AG04450 (cell line): ENCODE measurements around the gene ATL3. TPM values are rescaled to one million over a fixed set of nuclear protein-coding genes. Genes with fewer than 3 reads are reported as not detected.
A peak's percentile ranks its signal among the peaks of the same experiment; 100 is the strongest.

Experiments
- CTCF ChIA-PET: fragments of 300-600, 350-600 bp; formaldehyde crosslinking; extraction: SDS; loops from one replicate; lab custom pipeline; 2022; ENCODE audit warnings: antibody characterized with exemption, inconsistent platforms; lab: Charles Lee
- POLR2A ChIA-PET: fragments of 350-600 bp; formaldehyde crosslinking; extraction: SDS; loops from one replicate; lab custom pipeline; 2021; ENCODE audit warnings: antibody characterized with exemption, inconsistent platforms; lab: Yijun Ruan, JAX
- DNase-seq: peaks from one replicate; pipeline ENCODE4 v3.0.0-alpha.2; 2011; ENCODE audit warnings: low read depth, low spot score
- H3K27ac ChIP-seq: one replicate; pipeline ENCODE4 v1.5.1; 2012; ENCODE audit warnings: low read depth, low read length, control low read depth
- H3K27me3 ChIP-seq: one replicate; pipeline ENCODE4 v1.6.0; 2012; ENCODE audit warnings: low read length; ENCODE audit not compliant: control insufficient read depth, insufficient read depth
- H3K4me3 ChIP-seq: 2 replicates; pipeline ENCODE4 v1.5.1; 2011; ENCODE audit warnings: mild to moderate bottlenecking, low read depth, low read length, control low read depth
- H3K9me3 ChIP-seq: 2 replicates; pipeline ENCODE4 v1.5.1; 2012; ENCODE audit warnings: low read length; ENCODE audit not compliant: control insufficient read depth, insufficient read depth
- polyA minus RNA-seq: library from RNA; depleted of rRNA, polyadenylated mRNA; stranded (reverse); fragments of >200 nt; gene quantifications from 2 replicates; pipeline ENCODE4 v1.2.3, GENCODE V29; 2011; rRNA and poly(A)+ RNA removed
- polyA plus RNA-seq: library from polyadenylated mRNA; depleted of rRNA; stranded (reverse); fragments of >200 nt; gene quantifications from 2 replicates; pipeline ENCODE4 v1.2.3, GENCODE V29; 2011; rRNA removed
- TF ChIP-seq, protein P1 (sequence below): IDR thresholded peaks from 2 replicates; pipeline ENCODE4 v1.5.1; 2011; ENCODE audit warnings: low read depth, low read length, control low read depth, inconsistent platforms

ATL3 gene, protein sequence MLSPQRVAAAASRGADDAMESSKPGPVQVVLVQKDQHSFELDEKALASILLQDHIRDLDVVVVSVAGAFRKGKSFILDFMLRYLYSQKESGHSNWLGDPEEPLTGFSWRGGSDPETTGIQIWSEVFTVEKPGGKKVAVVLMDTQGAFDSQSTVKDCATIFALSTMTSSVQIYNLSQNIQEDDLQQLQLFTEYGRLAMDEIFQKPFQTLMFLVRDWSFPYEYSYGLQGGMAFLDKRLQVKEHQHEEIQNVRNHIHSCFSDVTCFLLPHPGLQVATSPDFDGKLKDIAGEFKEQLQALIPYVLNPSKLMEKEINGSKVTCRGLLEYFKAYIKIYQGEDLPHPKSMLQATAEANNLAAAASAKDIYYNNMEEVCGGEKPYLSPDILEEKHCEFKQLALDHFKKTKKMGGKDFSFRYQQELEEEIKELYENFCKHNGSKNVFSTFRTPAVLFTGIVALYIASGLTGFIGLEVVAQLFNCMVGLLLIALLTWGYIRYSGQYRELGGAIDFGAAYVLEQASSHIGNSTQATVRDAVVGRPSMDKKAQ
- polyA plus RNA-seq (41.1 and 52.3 TPM in 2 replicates), polyA minus RNA-seq (53.8 and 75.2 TPM in 2 replicates)

DNA sequence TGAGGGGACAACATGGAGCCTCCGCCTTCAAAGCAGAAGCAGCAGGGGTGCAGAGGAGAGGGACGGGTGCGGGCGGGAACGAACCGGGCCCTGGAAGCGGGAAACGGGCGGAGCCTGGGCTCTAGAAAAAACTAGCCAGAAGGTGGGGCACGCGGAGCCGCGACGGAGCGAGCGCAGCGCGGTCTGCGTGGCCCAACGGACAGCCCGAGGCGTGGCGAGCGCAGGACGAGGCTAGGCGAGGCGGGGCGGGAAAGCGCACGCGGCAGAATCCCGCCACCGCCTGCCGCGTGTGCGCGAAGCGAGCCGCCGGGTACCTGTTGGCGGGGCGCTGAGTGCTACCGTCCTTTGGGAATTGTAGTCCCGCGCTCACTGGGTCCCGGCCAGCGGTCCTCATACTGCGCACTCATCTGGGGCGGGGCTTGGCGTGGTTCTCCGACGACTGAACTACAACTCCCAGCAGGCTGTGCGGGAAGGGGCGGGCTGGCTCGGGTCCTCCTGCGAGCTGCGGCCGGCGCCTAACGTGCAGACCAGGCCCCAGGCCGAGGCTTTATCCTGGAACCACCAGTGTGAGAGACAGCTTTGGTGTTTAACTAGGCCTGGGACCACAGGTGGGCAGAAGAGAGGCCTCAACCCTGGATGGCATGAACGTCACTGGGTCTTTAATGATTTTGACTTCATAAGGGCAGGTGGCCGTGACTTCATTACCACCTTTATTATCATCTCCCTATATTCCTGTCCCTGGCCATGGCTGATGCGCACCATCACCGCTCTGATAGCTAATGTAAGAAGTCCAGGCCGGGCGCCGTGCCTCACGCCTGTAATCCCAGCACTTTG, at the start of gene ATL3:
TSS of gene ATL3 (minus strand) at position 55 of the 834 bp plus-strand sequence. CDS start at position 14, 41 bp downstream.
- H3K27ac ChIP-seq: peak within 1 kb of the TSS; percentile 77
- ChIA-PET POLR2A (interaction anchor here (0.6 to 2.6 kb wide), 2 partner anchors 11 to 30 kb away, joined by 3 to 38 read pairs; partner anchors contain the start of gene RTN3), CTCF (interaction anchor here (0.5 to 2.3 kb wide), 7 partner anchors 10 to 139 kb away, joined by 3 to 10 read pairs (median 3); partner anchors contain the start of gene RTN3)
- no peaks in the 10 kb centered on the region; the same call in 1 of the 2 replicates for H3K9me3 ChIP-seq
- TF ChIP-seq, protein P1, sequence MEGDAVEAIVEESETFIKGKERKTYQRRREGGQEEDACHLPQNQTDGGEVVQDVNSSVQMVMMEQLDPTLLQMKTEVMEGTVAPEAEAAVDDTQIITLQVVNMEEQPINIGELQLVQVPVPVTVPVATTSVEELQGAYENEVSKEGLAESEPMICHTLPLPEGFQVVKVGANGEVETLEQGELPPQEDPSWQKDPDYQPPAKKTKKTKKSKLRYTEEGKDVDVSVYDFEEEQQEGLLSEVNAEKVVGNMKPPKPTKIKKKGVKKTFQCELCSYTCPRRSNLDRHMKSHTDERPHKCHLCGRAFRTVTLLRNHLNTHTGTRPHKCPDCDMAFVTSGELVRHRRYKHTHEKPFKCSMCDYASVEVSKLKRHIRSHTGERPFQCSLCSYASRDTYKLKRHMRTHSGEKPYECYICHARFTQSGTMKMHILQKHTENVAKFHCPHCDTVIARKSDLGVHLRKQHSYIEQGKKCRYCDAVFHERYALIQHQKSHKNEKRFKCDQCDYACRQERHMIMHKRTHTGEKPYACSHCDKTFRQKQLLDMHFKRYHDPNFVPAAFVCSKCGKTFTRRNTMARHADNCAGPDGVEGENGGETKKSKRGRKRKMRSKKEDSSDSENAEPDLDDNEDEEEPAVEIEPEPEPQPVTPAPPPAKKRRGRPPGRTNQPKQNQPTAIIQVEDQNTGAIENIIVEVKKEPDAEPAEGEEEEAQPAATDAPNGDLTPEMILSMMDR: peak; percentile 22; the same call in 1 of the 2 replicates
- H3K4me3 ChIP-seq: peak within 1 kb of the TSS; percentile 82
- peak; percentile 88 for DNase-seq
- H3K27me3 ChIP-seq: no peaks in the 10 kb centered on the region

DNA sequence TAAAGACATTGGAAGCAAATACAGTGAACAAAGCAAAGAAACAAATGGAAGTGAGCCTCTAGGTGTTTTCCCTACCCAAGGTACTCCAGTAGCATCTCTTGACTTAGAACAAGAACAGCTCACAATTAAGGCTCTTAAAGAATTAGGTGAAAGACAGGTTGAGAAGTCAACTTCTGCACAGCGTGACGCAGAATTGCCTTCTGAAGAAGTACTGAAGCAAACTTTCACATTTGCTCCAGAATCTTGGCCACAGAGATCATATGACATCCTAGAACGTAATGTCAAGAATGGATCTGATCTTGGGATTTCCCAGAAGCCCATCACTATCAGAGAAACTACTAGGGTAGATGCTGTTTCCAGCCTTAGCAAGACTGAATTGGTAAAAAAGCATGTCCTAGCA, 49.4 kb upstream of the ATL3 start:
- CTCF ChIA-PET: interaction anchor here (1.1 kb wide), 1 partner anchor 18 kb away, joined by 3 read pairs; no protein-coding TSS in a partner anchor

DNA sequence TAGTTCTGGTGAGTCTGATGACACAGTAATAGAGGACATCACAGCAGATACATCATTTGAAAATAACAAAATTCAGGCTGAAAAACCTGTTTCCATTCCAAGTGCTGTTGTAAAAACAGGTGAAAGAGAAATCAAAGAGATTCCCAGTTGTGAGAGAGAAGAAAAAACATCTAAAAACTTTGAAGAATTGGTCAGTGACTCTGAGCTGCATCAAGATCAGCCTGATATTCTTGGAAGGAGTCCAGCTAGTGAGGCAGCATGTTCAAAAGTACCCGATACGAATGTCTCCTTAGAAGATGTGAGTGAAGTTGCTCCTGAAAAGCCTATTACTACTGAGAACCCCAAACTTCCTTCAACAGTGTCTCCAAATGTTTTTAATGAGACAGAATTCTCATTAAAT, 48.8 kb upstream of the ATL3 start:
- Histone ChIP-seq H3K9me3 (no peaks in the 10 kb centered on the region), H3K27me3 (no peaks in the 10 kb centered on the region), H3K4me3 (no peak overlapping the region), H3K27ac (no peak overlapping the region)
- peak; percentile 18 for DNase-seq
- ChIA-PET CTCF (interaction anchor here (1.1 kb wide), 1 partner anchor 18 kb away, joined by 3 read pairs; no protein-coding TSS in a partner anchor), POLR2A (no interaction called here)
- TF ChIP-seq, protein P1: no peak

More for the DNA sequence above, 49.4 kb upstream of the ATL3 start:
- H3K27me3 ChIP-seq: no peaks in the 10 kb centered on the region
- H3K9me3 ChIP-seq: no peaks in the 10 kb centered on the region
- no peak overlapping the region for H3K27ac ChIP-seq
- no peak for DNase-seq
- TF ChIP-seq, protein P1: no peak
- H3K4me3 ChIP-seq: no peak overlapping the region
- POLR2A ChIA-PET: no interaction called here

DNA sequence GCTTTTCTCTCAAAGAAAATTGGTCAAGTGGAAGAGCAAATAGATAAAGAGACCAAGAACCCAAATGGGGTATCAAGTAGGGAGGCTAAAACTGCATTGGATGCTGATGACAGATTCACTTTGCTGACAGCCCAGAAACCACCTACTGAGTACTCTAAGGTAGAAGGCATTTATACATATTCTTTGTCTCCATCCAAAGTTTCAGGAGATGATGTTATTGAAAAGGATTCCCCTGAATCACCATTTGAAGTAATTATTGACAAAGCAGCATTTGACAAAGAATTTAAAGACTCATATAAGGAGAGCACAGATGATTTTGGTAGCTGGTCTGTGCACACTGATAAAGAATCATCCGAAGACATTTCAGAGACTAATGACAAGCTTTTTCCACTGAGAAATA, 47.8 kb upstream of the ATL3 start:
- CTCF ChIA-PET: interaction anchor here (1.4 to 1.9 kb wide), 2 partner anchors 19 to 20 kb away, joined by 5 to 10 read pairs; no protein-coding TSS in a partner anchor
- H3K9me3 ChIP-seq: no peaks in the 10 kb centered on the region
- H3K4me3 ChIP-seq: no peak overlapping the region
- no peak overlapping the region for H3K27ac ChIP-seq
- no peaks in the 10 kb centered on the region for H3K27me3 ChIP-seq
- TF ChIP-seq, protein P1: no peak
- no peak for DNase-seq
- POLR2A ChIA-PET: no interaction called here
